Hematopoietic multipotent progenitor cell treated with erythropoietin and hydrocortisone succinate and interleukin-3 and kit ligand, for 15 days (in vitro differentiated cells): Measurements from ENCODE around the gene KCNC1.
A peak's percentile ranks its signal among the peaks of the same experiment; 100 is the strongest.

Experiments used
- DNase-seq: peaks from one replicate; pipeline ENCODE4 v3.0.0-alpha.2; 2015; ENCODE audit warnings: low spot score

Gene KCNC1

DNA sequence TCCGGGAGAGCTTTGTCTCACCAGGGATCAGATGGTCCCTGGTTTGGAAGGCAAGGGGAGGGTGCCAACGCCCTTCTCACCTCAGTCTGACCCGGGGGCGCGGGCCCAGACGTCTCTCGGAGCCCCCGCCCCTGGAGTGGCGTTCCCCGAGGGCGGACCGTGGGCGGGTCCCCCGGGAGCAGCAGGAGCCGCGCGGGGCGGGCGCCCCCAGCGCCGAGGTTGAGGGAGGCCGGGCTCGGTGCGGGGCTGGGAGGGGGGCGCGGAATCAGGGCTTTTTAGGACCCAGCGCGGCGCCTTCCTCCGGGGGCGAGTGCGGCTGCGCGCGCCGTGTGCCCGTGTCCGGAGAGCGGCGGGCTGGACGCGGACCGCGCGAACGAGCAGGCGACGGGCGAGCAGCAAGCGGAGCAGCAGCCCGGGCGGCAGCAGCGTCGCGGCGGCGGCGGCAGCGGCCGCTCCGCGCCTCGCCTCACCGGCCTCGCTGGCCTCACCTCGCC, at the start of gene KCNC1:
Gene KCNC1 (plus strand): TSS at position 364 of the 494 bp plus-strand sequence. CDS start 1,222 bp downstream, outside the sequence.
- no peak for DNase-seq

DNA sequence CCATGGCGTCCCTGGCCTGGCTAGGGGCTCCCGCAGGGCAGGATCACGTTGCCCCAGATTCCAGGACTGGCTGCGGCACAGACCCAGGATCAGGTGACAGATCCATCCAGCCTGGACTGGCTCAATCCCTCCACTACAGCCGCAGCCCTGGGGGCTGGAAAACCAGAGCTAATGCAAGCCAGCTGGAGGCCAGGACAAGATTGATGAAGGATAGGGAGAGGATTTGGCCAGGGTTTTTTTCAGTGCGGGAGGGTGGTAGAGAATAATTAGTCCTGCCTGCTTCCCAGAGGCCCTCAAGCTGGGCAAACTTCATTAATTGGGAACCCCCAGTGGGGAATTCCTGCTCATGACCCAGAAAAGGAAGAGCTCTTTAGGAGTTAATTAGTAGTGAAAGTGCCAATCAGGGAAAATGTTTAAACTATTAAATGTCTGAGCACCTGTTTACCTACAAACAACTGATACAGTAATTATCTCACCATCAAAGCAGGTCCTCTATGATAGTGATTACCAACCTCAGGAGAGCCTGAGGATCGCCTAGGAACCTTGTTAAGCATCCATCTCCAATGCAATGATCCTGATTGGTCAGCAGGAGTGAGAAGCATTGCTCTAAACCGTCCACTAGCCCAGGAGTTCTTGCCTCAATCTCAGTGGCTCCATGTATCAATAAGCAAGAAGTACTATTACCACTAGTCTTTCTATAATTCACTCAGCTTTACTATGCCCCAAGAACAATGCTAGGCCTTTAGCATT, 48.2 kb upstream of the KCNC1 start:
- no peak for DNase-seq

DNA sequence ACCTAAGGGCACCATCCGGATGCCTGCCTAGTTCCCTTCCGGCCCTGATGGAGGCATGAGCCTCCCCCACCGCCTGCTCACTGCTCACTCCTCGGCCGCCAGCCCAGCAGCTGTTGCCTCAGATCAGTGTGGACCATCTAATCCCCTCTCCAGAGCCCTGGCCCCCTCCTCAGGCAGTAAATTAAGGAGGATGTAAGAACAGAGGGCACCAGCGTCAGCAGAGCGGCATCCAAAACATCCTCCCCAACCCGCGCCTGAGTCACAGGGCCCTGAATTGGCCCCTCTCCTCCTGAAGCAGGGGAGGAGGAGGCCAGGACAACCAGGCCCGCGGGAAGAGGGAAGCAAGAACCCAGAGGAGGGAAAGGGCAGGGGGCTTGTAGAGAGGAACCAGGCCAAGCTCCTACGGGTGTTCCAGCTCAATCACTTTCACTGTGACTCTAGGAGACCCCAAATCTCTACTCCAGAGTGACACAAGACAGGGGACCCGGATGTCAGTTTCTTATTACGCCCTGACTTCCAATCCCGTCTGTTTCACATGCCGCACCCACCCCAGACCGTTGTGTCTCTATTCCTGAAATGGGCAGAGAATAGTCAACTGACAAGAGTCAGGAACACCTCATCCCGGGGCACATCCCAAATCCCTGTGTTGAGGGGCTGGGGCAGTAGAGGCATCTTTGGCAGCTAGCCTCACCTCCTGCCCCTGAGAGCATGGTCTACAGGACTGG, 46.5 kb upstream of the KCNC1 start:
- no peak for DNase-seq

DNA sequence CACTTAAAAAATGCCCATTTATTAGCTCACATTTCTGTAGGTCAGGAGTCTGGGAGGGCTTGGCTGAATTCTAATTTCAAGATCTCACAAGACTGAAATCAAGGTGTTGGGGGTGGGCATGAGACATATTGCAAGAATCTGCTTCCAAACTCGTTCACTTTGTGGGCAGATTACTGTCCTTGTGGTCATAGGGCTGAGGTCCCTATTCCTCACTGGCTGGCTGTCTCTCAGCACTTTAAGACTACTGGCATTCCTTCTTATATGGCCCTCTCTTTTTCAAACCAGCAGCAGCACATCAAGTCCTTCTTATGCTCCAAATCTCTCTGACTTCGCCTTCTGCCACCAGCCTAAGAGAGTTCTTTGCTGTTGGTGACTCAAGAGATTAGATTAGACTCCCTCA, 43.0 kb upstream of the KCNC1 start:
- no peak for DNase-seq

DNA sequence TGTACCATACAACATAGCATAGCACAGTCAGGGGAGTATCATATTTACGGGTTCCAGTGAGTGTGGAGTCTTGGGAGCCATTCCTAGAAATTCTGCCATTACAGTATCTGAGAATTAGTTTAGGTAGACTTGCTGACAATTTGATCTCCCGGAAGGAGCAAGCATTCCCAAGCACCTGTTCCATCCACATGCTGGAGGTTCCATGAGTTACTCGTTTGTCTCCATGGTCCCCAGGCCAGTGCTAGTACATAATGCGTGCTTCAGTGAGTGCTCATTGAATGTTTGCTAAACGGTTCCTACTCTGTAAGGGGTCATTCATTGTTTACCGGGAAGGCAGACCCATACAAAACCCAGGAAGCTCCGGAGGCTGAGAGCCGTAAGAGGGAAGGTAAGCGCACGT, 42.6 kb upstream of the KCNC1 start:
- no peak for DNase-seq

DNA sequence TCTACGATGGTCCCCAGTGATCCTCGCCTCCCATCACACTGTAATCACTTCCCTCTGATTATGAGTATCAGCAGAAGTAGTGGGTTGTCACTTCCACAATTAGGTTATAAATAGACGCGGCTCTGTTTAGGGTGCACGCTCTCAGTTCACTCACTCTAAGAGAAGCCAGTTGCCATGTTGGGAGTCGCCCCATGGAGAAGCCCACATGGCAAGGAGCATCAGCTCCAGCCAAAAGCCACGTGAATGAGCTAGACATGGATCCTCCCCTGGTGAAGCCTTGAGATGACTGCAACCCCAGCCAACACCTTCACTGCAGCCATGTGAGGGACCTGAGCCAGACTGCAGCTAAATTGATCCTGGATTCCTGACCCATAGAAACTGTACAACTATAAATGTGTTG, 41.6 kb upstream of the KCNC1 start:
- DNase-seq, result no peak

DNA sequence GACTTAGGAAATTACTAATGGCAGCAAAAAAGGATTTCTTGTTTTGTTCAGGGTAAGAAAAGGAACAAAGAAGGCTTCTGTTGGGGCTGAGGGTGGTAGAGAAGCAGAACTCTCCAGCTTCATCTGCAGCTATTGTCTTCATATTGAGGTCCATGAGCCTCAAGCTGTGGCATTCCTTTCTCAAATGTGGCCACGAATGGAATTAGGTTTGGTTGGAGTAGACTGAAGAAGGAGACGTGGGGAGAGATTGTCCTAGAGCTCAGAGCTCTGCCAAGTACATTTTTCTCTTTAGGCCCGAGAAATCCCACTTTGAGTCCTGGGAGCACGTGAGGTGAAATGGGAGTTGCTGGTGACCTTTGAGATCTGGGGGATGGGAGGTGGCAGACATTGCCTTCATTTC, 41.0 kb upstream of the KCNC1 start:
- no peak for DNase-seq

DNA sequence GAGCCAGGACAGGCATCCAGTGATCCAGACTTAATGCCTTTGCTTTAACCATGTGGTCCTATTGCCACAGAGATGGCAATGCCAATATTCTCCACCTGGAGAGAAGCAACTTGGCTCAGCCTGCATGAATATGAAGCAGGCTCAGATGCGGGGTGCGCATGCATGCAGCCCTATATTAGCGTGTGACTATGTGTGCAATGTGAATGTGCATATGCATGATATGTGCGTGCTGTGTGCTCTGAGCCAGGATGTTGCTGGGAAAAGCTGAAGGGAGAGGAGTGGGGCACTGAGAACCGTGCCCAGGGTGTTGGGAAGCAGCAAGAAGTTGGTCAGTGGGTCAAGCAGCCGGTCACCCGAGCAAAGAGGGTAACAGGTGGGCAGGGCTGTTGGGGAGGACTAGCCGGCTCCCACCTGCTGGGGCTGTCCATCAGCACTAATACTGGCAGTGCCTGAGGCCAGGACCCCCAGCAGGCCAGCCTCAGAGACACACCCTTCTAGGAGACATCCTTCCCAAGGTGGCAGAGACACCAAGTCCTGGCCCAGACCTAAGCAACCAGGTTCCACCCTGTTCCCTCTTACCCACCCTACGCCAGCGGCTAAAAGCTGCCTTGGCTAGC, 40.0 kb upstream of the KCNC1 start:
- no peak for DNase-seq

DNA sequence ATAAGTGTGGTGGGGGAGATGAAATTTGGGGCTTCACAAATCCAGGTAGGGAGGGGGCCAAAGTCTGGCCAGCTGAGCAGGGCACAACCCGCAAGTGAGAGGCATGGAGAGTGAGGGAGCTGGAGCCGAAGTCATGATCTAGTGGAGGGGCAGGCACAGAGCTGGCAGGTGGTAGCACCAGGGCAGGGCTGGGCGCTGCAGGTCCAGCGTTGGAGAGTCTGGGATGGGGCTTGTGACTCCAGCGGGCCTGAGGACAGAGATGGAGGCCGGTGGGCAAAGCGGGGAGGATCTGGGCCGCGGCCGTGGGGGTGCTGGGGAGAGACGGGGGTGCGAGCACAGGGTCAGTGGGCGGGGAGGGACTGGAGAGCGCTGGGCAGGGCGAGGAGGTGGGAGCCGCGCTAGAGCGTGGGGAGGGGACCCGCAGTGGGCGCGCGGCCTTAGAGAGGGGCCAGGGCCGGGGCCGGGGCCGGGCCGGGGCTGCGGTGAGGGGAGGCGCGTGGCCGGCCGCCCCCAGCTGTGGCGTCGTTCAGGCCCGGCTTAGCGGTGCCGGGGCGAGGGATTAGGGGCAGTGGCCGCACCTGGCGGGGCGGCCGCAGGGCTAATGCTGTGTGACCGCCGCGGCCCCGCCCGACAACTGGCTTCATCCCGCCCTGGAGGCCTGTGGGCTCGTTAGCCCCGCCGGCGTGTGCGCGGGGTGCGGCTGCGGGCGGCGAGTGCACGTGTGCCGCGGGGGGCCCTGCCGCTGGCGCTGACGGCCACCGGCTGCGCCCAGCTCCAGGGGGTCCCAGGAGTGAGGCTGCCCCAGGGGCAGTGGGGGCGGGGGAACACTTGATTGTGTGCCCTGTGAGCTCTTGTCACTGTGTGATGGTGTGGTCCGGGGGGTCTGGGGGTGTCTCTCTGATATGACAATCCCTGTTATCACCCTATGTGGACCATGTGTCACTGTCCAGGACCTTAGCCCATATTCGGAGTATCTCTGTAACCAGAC, 38.8 kb upstream of the KCNC1 start:
- no peak for DNase-seq

DNA sequence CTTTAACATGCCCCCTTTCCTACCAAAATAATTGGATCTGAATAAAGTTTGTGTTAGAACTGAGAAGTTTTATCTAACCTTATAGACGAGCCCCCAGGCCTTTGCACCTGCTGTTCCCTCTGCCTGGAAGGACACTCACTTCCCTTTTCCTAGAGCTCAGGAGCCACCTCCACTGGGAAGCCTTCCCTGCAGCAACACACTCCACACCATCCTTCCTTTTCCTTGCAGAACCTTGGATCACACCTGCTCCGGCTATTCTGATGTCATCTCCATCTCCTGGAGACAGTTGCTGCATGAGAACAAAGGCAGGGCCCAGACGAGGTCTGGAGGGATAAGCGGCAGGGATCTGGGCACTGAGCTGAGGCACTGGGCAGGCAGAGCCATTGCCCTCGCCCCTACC, 37.8 kb upstream of the KCNC1 start:
- DNase-seq, result no peak

DNA sequence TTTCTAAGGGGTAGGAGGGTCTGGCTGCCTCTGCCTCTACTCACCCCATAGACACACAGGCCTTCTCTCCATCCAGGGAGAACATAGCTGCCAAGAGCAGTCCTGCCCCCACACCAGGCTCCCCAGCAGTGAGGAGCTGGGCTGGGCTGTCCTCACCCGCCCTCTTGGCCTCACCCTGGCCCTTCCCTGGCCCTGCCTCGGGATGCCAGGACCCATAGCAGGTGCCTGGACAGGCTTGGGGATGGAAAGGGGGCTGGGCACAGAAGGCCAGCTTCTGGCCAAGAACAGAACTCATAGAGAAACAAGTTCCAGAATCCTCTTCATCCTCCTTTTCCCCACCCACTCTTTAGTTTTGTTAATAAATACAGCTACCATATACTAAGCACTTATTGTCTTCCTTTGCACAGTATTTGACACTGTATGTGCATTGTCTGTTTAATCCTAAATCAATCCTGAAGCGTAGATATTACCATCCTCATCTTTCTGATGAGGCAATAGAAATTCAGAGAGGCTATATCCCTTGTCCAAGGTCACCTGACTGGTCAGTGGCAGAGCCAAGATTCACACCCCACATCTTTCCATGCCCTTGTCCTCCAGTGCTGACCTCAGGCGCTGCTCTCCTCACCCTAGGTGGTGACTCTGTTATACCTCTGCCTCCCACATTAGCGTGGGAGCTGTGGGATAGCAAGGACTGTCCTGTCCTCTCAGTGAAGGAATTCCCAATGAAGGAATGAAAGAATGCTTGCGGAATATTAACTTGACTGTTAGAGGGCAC, 37.2 kb upstream of the KCNC1 start:
- no peak for DNase-seq

DNA sequence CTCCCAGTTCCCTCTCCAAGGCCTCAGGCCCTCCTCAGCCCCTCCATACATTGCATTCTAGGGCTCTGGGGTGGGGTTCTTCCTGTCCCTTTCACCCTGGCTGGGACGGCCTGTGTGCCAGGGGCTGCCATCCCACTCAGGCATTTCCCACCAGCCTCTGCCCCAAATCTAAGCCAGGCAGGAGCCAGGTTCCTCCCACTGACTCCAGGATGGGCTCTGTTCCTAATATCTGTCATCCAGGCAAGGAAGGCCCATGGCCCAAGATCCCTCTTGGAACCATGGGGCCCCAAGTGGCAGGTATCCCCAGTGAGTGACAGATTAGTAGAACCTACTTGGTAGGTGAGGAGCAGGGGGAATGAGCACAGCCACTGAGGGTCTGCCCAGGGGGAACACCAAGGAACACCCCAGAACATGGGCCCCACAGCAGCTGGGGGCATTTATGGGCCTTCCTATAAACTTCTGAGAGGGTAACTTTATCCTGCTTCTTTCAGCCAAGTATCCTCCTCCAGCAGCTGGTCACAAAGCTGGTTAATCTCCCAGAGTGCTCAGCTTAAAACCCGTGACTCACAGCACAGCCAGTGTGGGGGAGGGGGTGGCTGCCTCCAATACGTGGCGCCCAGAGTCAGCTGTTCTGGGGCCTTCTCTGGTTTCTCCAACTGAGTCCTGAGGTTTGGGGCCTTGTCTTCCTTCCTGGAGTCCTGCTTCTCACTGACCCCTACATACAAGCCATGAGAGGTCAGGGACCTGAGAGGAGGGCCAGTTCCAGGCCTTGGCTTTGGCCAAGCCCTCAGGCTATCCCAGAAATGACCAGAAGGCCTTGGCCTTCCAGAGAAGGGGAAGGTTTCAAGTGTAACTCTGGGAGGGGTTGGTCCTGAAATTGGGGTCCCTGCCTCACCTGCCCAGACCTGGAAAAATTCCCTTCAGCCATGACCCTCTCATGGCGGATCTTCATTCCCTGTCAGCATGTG, 35.1 kb upstream of the KCNC1 start:
- DNase-seq, result no peak

DNA sequence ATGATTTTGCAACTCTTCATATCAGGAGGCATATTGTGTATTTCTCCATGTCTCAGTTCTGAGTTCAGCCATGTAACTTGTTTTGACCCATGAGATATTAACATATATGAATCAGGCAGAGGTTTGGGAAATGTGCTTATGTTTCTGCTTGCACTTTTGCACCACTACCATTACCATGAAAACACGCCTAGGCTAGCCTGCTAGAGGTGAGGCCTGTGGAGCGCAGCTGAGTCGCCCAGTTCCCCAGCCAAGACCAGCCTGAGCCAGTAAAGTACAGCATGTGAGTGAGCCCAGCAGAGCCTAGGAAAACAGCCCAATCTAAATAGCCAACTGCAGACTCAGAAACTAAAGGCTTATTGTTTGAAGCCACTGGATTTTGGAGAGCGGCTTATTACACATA, 33.6 kb upstream of the KCNC1 start:
- no peak for DNase-seq

DNA sequence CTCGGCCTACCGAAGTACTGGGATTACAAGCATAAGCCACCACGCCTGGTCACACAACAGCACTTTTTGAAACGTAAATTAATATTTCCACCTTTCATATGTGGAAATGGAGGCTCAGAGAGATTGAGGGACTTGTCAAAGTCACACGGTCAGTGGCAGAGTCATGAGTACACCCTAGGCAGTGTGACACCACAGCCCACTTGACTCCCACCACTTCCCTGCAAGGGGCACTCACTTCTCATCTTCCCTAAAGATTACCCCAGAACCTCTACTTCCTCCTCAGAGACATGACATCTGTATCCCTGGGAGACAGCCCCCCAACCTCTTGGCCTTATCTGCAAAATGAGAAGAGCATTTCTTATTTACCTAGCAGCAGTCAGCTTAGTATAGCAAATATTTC, 31.7 kb upstream of the KCNC1 start:
- no peak for DNase-seq

DNA sequence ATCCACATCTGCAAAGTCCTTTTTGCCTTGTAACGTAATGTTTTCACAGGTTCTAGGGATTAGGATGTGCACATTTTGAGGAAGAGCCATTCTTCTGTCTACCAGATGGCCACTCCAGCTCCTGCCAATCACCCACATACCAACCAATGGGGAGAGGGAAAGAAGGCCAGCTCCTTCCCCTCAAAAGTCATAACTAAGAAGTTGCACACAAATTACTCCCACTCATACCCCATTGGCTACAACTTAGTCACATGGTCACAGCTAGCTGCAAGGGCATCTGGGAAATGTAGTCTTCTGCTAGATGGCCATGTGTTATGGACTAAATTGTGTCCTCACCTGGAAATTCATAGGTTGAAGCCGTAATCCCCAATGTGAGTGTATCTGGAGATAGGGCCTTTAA, 30.6 kb upstream of the KCNC1 start:
- peak; percentile 3 for DNase-seq

DNA sequence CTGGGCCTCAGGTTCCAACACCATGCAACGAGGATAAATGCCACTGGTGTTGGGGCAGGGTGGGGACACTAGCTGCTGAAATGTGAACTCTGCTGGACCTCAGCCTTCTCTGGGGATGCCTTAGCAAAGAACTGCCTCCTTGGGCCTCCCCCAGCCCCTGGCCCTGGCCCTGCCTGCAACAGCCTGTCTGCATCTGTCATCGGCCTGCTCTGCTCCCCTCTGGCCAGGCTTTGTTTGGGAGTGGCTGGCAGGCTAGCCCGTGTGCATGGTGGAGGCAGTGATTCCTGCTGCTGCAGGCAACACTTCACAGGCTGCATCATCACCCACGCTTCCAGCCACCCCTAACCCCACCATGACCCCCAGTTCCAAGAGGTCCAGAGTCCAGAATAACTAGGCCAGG, 26.8 kb upstream of the KCNC1 start:
- DNase-seq, result no peak

DNA sequence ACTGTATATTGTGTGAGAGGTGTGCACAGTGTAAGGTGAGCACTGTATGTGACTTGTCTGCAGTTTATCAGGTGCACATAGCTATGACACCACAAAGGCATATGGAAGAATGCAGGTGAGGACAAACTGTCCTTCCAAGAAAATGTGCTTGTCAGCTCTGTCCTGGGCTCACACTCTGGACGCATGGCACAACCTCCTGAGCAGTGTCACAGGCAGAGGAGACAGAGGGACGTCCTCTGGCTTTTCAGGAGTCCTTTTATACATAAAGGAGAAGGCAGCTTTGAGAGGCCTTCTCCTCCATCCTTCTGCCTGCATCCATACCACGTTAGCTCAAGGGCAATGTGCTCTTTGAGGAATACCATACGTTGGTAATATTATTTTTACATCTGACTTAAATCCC, 22.7 kb upstream of the KCNC1 start:
- no peak for DNase-seq

DNA sequence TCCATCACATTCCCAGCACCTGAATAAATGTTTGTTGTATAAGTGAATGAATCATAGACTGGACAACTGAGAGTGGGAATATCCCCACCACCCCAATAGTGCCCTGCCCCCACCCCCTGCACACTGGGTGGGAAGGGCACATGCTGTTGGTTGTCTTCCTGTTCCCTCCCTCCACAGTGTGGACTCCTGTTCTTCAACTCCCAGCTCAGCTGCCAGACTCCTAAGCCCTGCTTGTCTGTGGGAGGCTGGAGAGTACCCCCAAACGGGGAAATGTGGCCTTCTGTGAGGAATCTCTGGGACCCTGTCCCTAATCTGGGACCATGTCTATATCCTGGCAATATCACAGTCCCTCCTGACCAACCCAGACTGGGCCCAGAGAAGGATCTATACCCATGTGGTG, 20.7 kb upstream of the KCNC1 start:
- no peak for DNase-seq

DNA sequence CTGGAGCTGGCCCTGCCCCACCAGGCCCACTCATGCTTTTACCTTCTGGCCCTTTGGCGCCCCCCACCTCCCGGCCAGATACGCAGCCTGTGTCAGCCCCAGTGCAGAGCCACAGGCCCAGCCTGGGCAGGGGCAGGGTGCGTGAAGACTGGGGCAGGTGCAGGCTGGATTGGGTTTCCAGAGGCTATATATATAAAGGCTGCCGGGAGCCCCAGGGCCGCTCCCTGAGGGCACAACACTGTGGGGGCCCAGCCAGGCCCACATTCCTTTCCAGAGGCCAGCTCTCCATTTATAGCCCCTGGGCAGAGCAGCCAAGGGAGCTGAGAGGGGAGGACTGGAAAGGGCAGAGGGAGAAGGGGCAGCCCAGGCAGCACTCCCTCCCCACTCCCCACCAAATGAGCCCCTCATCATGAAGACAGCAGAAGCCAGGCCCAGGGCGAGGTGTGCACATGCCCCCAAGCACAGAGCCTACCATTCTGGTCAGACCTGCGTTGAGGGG, 20.2 kb upstream of the KCNC1 start:
- DNase-seq, result no peak

DNA sequence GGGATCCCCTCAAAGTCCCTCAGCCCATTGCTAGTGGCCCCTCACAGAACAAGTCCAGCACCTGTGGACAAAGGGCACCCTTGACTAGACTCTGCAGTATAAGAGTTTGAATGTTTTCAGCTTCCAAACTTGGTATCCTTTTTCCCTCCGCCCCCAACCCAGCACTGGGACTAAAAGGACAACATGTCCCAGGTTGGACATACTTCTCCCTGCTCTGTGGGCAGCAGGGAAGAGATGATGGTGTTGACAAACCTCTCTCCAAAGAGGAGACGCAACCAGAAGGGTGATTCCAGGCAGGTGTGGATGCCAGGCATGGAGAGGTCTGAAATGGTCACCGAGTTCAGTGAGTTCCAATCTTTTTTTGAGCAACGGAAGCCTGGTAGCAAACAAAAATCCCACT, 19.7 kb upstream of the KCNC1 start:
- no peak for DNase-seq
